ENCODE results near the gene CYP11A1. TPM values are rescaled to one million over a fixed set of nuclear protein-coding genes. Genes with fewer than 3 reads are reported as not detected.
"Not testable (repeated sequence)": the region's sequence is repeated elsewhere in the genome, so short reads cannot be mapped to it uniquely, and the experiment has no call there.

CYP11A1 gene
- polyA plus RNA-seq, 2 of the 4 experiments (the other 2 are of a cell fraction) = 0.06 TPM; not detected in 1

DNA sequence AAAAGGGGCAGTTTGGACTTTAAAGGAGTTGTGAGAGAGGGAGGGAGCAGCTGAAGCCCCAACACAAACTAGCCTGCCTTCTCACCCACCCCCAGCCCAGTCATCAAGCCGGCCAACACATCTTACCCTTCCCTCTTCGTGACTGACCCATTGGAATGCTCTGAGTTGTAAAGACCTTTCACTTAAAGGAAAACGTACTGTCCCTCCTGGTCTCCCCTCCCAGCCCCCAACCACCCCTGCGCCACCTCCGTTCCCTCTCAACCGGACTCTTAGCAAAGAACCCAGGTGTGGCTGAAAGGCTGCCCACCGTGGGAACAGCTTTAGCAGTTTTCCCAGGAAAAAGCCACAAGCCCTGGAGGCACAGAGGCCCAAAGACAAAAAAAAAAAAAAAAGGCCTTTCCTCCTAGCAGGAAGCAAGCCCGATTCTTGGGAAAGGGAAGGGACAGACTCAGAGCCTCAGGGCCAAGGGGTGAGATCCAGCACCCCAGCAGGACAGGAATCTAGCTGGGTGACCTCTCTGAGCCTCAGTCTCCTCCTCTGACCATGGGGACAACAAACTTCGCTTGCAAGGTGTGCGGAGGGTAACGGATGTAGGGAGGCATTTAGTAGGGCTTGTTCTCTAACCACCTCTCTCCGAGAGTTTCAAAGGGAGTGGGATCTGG, 2.4 kb downstream of the CYP11A1 start:
- ChIA-PET CTCF (interaction anchor here (1.8 to 3.3 kb wide), 2 partner anchors 8 to 10 kb away, joined by 4 to 10 read pairs; no protein-coding TSS in a partner anchor), POLR2A (no interaction called here)
- Histone ChIP-seq H3K4me1 (no peaks in the 10 kb centered on the region), H3K27ac (no peak overlapping the region), H3K9me3 (no peaks in the 10 kb centered on the region), H3K4me3 (no peak overlapping the region), H3K4me2 (no peak overlapping the region)
- DNase-seq (ENCODE audit: low read depth in 1 of 2, low spot score in 1 of 2) (no peak), ATAC-seq (no peak), FAIRE-seq (no peak)
- 72% methylated on average over 9 of the region's 12 CpGs for WGBS (ENCODE audit: missing lambda C conversion rate)
- TF ChIP-seq JUN (IDR thresholded peaks at IDR 0.05) = no peak
- TF ChIP-seq, protein P1, sequence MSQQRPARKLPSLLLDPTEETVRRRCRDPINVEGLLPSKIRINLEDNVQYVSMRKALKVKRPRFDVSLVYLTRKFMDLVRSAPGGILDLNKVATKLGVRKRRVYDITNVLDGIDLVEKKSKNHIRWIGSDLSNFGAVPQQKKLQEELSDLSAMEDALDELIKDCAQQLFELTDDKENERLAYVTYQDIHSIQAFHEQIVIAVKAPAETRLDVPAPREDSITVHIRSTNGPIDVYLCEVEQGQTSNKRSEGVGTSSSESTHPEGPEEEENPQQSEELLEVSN (IDR thresholded peaks at IDR 0.05; ENCODE audit: borderline replicate concordance, low read depth) = no peak
- TF ChIP-seq JUNB (IDR thresholded peaks at IDR 0.05) = no peak
- TF ChIP-seq, protein P2, sequence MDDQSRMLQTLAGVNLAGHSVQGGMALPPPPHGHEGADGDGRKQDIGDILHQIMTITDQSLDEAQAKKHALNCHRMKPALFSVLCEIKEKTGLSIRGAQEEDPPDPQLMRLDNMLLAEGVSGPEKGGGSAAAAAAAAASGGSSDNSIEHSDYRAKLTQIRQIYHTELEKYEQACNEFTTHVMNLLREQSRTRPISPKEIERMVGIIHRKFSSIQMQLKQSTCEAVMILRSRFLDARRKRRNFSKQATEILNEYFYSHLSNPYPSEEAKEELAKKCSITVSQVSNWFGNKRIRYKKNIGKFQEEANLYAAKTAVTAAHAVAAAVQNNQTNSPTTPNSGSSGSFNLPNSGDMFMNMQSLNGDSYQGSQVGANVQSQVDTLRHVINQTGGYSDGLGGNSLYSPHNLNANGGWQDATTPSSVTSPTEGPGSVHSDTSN (IDR thresholded peaks at IDR 0.05) = no peak
- TF ChIP-seq ZFP36 (IDR thresholded peaks at IDR 0.05; ENCODE audit: borderline replicate concordance, partially characterized antibody) = no peak
- TF ChIP-seq CBX2 (IDR thresholded peaks at IDR 0.05; ENCODE audit: borderline replicate concordance, low read depth) = no peak
- no peak for TF ChIP-seq EHMT2 (IDR thresholded peaks at IDR 0.05; ENCODE audit: low read depth)
- TF ChIP-seq POLR2AphosphoS2 (conservative IDR thresholded peaks at IDR 0.05; ENCODE audit: low read length) = no peak
- TF ChIP-seq MAZ (IDR thresholded peaks at IDR 0.05; ENCODE audit: borderline replicate concordance, low read depth, low read length) = no peak

DNA sequence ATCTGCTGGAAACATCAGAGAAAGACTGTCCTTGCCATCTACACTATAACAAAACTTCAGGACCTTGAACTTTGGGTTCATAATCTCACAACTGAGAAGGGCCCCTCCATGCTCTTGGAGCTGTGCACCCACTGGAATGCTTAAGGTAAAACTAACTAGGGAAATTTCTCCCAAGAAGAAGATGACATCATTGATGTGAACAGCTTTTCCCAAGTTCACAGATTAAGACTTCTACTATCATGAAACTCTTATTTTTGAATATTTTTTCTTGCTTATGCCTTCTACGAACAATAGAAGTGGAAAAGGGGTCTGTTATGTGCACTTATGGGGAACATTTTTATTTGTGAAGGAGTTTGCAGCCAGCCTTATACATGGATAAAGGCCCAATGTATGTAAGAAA, 5.0 kb downstream of the CYP11A1 start:
- no peak overlapping the region for H3K27ac ChIP-seq
- ChIA-PET POLR2A (no interaction called here), CTCF (interaction anchor here (0.7 to 2.0 kb wide), 7 partner anchors 9 to 76 kb away, joined by 3 to 6 read pairs (median 4); no protein-coding TSS in a partner anchor)
- WGBS (ENCODE audit: missing lambda C conversion rate) = 26% methylated on average over 1 of the region's 1 CpG
- FAIRE-seq = no peak
- no peak overlapping the region for H3K4me3 ChIP-seq
- H3K9me3 ChIP-seq = no peaks in the 10 kb centered on the region
- no peaks in the 10 kb centered on the region for H3K4me1 ChIP-seq
- no peak overlapping the region for H3K4me2 ChIP-seq
- TF ChIP-seq ZNF302 (CRISPR knock-in tag; IDR thresholded peaks at IDR 0.05) = no peak
- no peak for TF ChIP-seq CEBPB (IDR thresholded peaks at IDR 0.05)
- no peak for TF ChIP-seq FOSB (CRISPR knock-in tag; IDR thresholded peaks at IDR 0.05)
- no peak for TF ChIP-seq CBX8 (IDR thresholded peaks at IDR 0.05)
- no peak for TF ChIP-seq POLR2AphosphoS2 (conservative IDR thresholded peaks at IDR 0.05; ENCODE audit: low read length)
- TF ChIP-seq ZC3H11A (IDR thresholded peaks at IDR 0.05) = no peak
- TF ChIP-seq MAZ (IDR thresholded peaks at IDR 0.05; ENCODE audit: borderline replicate concordance, low read depth, low read length) = no peak
- no peak for TF ChIP-seq ZSCAN20 (CRISPR knock-in tag; IDR thresholded peaks at IDR 0.05)
- TF ChIP-seq JUN (IDR thresholded peaks at IDR 0.05) = no peak
- TF ChIP-seq HEYL (CRISPR knock-in tag; IDR thresholded peaks at IDR 0.05) = no peak
- TF ChIP-seq NPAS2 (CRISPR knock-in tag; IDR thresholded peaks at IDR 0.05; ENCODE audit: borderline replicate concordance) = no peak
- no peak for TF ChIP-seq FOSL2 (IDR thresholded peaks at IDR 0.05)
- TF ChIP-seq FOSL2 (CRISPR knock-in tag; IDR thresholded peaks at IDR 0.05) = no peak
- TF ChIP-seq TP53 (CRISPR knock-in tag; IDR thresholded peaks at IDR 0.05) = no peak
- TF ChIP-seq POLR2A (IDR thresholded peaks at IDR 0.05; ENCODE audit: low read length) = no peak
- TF ChIP-seq HOXB13 (CRISPR knock-in tag; IDR thresholded peaks at IDR 0.05; ENCODE audit: low read depth) = no peak
- no peak for TF ChIP-seq ESRRA (IDR thresholded peaks at IDR 0.05; ENCODE audit: borderline replicate concordance, low read length)
- ATAC-seq = no peak
- DNase-seq (ENCODE audit: low read depth in 1 of 2, low spot score in 1 of 2) = no peak

DNA sequence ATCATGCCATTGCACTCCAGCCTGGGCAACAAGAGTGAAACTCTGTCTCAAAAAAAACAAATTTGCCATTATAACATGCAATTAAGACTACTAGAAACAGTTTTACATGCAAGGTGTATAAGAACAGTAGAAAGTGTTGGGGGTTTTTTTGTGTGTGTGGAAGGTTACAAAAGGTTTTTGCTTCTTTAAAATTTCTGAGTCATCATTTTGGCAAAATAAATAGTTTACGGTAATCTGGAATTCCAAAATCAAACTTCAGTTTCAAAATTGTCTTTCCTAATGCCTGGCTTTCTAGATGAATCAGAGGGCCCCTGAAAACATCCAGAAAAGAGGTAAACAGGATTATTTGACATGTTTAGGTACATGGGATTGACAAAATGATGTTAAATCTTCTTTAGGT, 6.6 kb downstream of the CYP11A1 start:
- H3K4me2 ChIP-seq; H3K4me1 ChIP-seq; CTCF ChIA-PET; ATAC-seq; H3K9me3 ChIP-seq; H3K27ac ChIP-seq; DNase-seq (ENCODE audit: low read depth in 1 of 2, low spot score in 1 of 2); FAIRE-seq; POLR2A ChIA-PET; H3K4me3 ChIP-seq: not testable (repeated sequence)
- TF ChIP-seq MAFK (IDR thresholded peaks at IDR 0.05; ENCODE audit: partially characterized antibody) = peak; percentile 36
- 23% methylated on average over 1 of the region's 1 CpG for WGBS (ENCODE audit: missing lambda C conversion rate)

DNA sequence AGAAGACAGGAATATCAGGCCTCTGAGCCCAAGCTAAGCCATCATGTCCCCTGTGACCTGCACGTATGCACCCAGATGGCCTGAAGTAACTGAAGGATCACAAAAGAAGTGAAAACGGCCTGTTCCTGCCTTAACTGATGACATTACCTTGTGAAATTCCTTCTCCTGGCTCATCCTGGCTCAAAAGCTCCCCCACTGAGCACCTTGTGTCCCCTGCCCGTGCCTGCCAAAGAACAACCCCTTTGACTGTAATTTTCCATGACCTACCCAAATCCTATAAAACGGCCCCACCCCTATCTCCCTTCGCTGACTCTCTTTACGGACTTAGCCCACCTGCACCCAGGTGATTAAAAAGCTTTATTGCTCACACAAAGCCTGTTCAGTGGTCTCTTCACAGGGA, 8.1 kb downstream of the CYP11A1 start:
- 55% methylated on average over 6 of the region's 6 CpGs for WGBS (ENCODE audit: missing lambda C conversion rate)
- H3K4me1 ChIP-seq; FAIRE-seq; H3K4me3 ChIP-seq; H3K4me2 ChIP-seq; H3K27ac ChIP-seq; ATAC-seq; DNase-seq (ENCODE audit: low read depth in 1 of 2, low spot score in 1 of 2); POLR2A ChIA-PET; H3K9me3 ChIP-seq: not testable (repeated sequence)
- CTCF ChIA-PET = interaction anchor here (1.0 kb wide), 1 partner anchor 64 kb away, joined by 3 read pairs; no protein-coding TSS in a partner anchor

DNA sequence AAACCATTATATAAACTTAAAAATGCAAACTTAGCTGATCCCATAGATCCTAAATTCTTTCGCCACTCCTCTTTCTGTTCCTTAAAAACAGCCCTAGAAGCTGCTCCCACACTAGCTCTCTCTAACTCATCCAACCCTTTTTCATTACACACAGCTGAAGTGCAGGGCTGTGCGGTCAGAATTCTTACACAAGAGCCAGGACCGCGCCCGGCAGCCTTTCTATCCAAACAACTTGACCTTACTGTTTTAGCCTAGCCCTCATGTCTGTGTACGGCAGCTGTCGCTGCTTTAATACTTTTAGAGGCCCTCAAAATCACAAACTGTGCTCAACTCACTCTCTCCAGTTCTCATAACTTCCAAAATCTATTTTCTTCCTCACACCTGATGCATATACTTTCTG, 9.9 kb downstream of the CYP11A1 start:
- CTCF ChIA-PET = interaction anchor here (0.9 to 1.2 kb wide), 2 partner anchors 9 to 16 kb away, joined by 3 read pairs; no protein-coding TSS in a partner anchor
- 76% methylated on average over 7 of the region's 7 CpGs for WGBS (ENCODE audit: missing lambda C conversion rate)
- H3K4me1 ChIP-seq; H3K4me3 ChIP-seq; POLR2A ChIA-PET; H3K4me2 ChIP-seq; H3K27ac ChIP-seq; FAIRE-seq; ATAC-seq; H3K9me3 ChIP-seq; DNase-seq (ENCODE audit: low read depth in 1 of 2, low spot score in 1 of 2): not testable (repeated sequence)

DNA sequence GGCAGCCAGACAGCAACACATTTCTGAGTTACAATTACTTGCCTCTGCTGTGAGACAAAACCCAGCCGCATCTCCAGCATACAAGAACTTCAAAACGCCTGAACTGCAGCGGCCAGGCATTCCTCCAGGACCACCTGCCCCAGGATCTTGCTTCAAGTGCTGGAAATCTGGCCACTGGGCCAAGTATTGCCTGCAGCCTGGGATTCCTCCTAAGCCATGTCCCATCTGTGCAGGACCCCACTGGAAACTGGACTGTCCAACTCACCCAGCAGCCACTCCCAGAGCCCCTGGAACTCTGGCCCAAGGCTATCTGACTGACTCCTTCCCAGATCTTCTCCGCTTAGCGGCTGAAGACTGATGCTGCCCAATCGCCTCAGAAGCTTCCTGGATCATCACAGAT, 11.4 kb downstream of the CYP11A1 start:
- H3K4me1 ChIP-seq; H3K27ac ChIP-seq; ATAC-seq; DNase-seq (ENCODE audit: low read depth in 1 of 2, low spot score in 1 of 2); POLR2A ChIA-PET; FAIRE-seq; H3K4me3 ChIP-seq; H3K9me3 ChIP-seq; H3K4me2 ChIP-seq: not testable (repeated sequence)
- 80% methylated on average over 6 of the region's 6 CpGs for WGBS (ENCODE audit: missing lambda C conversion rate)
- CTCF ChIA-PET = interaction anchor here (1.0 kb wide), 1 partner anchor 34 kb away, joined by 3 read pairs; no protein-coding TSS in a partner anchor
